GM12801 (cell line): ENCODE measurements around the gene CNN2.

Experiments
- CTCF ChIP-seq: IDR thresholded peaks from one replicate; pipeline ENCODE4 v1.5.1; 2011; ENCODE audit warnings: control low read depth; ENCODE audit not compliant: insufficient read length; ENCODE audit errors: extremely low read depth

The CNN2 gene

DNA sequence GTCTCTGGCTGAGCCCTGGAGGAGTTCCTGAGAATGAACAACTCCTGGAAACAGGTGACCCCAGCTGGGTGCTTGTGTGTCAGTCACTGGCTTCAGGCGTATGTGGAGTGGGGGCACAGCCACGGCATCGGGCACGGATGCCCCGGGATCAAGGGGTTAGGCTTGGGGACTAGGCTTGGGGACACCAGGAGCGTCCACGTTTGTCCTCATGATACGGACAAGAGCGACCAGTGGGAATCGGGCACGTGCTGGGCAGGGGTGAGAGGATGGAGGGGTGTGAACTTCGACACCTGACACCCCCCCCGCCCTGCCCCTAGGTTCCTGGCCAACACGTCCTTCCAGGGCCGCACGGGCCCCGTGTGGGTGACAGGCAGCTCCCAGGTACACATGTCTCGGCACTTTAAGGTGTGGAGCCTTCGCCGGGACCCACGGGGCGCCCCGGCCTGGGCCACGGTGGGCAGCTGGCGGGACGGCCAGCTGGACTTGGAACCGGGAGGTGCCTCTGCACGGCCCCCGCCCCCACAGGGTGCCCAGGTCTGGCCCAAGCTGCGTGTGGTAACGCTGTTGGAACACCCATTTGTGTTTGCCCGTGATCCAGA lies 22.1 kb upstream of the CNN2 start:
- no peak for TF ChIP-seq CTCF

- TF ChIP-seq CTCF: no peak
Measured at GRCh38 chr19:1004803-1005664, 21.4 kb upstream of the CNN2 start.

- TF ChIP-seq CTCF: no peak
Measured at GRCh38 chr19:1006711-1007398, 19.6 kb upstream of the CNN2 start.

DNA sequence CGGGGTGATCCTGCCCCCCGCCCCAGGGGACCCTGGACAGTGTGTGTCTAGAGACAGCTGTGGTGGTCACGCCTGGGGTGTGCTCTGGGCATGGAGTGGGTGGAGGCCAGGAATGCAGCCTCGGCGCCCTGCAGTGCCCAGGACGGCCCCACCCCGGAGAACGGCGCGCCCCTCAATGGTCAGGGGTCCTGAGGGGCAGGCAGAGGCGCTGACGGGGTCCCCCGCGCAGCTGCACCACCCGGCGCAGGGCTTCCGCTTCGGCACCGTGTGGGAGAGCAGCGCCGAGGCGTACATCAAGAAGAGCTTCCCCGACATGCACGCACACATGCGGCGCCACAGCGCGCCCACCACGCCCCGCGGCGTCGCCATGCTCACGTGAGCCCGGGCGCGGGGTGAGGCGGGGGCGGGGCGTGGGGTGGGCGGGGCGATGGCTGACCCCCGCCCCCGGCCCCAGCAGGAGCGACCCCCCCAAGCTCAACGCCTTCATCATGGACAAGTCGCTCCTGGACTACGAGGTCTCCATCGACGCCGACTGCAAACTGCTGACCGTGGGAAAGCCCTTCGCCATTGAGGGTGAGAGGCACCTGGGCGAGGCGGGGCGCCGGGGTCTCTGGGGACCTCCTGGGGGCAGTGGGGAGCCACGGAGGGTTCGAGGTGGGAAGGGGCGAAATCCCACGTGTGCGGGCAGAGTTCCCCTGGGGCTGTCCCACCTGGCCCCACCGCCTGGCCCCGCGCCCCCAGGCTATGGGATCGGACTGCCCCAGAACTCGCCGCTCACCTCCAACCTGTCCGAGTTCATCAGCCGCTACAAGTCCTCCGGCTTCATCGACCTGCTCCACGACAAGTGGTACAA lies 18.8 kb upstream of the CNN2 start:
- no peak for TF ChIP-seq CTCF

DNA sequence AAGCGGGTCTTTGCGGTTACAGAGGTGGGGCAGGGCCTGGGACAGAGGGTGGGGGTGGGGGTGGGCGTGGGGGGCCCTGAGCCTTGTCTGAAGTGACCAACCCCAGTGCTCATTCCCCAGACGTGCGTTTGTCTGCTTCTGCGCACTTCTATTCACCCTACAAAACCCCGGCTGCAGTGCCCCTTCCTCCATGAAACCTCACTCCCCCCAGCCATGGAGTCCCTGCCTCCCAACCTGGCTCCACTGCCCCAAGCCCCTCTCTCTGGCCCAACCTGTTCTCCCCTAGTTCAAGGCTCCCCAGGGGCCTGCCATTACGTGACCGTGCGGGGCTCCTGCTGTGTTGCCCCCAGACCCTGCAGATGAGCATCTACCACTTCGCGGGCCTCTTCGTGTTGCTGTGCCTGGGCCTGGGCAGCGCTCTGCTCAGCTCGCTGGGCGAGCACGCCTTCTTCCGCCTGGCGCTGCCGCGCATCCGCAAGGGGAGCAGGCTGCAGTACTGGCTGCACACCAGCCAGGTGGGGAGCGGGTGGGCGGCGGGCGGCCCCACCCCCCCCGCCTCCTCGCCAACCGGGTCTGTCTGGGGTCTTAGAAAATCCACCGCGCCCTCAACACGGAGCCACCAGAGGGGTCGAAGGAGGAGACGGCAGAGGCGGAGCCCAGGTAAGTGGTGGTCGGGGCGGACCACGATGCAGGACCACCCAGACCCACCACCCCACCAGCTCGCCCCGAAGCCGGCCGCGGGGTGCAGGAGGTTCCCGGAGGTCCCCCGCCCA lies 18.0 kb upstream of the CNN2 start:
- no peak for TF ChIP-seq CTCF

DNA sequence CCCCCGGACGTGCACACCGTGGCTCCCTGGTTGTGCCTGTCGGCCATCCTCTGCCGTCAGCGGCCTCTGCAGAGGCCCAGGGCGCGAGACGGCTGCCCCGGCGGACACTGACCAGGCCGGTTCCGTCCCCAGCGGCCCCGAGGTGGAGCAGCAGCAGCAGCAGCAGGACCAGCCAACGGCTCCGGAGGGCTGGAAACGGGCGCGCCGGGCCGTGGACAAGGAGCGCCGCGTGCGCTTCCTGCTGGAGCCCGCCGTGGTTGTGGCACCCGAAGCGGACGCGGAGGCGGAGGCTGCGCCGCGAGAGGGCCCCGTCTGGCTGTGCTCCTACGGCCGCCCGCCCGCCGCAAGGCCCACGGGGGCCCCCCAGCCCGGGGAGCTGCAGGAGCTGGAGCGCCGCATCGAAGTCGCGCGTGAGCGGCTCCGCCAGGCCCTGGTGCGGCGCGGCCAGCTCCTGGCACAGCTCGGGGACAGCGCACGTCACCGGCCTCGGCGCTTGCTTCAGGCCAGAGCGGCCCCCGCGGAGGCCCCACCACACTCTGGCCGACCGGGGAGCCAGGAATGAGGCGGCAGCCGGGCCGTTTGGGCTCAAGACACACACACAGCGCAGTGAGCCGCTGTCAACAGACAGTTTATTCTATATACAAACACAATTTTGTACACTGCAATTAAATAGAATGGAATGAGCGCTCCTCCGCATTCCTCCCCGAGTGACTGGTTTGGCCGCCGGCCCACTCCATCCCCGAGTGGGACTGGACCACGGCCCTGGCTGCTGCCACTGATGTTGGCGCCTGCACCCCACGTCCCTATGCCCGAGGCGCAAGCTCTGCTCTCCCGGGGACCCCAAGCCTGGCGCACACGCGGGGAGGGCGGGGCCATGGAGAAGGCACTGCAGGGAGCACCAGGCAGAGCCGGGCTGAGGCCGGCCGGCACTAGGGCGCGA lies 17.1 kb upstream of the CNN2 start:
- no peak for TF ChIP-seq CTCF
